Choroid plexus epithelial cell (primary cell): ENCODE data around the gene NACA2.
"Not testable (repeated sequence)": the region's sequence is repeated elsewhere in the genome, so short reads cannot be mapped to it uniquely, and the experiment has no call there.

ENCODE experiments used
- DNase-seq: peaks from one replicate; pipeline ENCODE4 v3.0.0-alpha.2; 2010; ENCODE audit warnings: low read depth
- H3K4me3 ChIP-seq: 2 replicates; pipeline ENCODE4 v1.5.1; 2011; ENCODE audit warnings: low read depth, mild to moderate bottlenecking, control low read depth, low read length, moderate library complexity
- CTCF ChIP-seq: conservative IDR thresholded peaks from 2 replicates; pipeline ENCODE4 v1.5.1; 2011; ENCODE audit warnings: low read depth, mild to moderate bottlenecking, control low read depth, inconsistent platforms, low read length, moderate library complexity

Gene NACA2

GRCh38 chr17:61593426-61593825, 2.4 kb upstream of the NACA2 start:
- DNase-seq: no peak
- TF ChIP-seq CTCF: no peak
- H3K4me3 ChIP-seq: no peak overlapping the region

- DNase-seq: no peak
- no peak for TF ChIP-seq CTCF
- no peak overlapping the region for H3K4me3 ChIP-seq
Measured at GRCh38 chr17:61591930-61592329, 911 bp upstream of the NACA2 start.

GRCh38 chr17:61589990-61590389, 1.0 kb downstream of the NACA2 start:
- TF ChIP-seq CTCF: no peak
- H3K4me3 ChIP-seq: no peak overlapping the region
- no peak for DNase-seq

- DNase-seq: no peak
- no peak for TF ChIP-seq CTCF
- no peak overlapping the region for H3K4me3 ChIP-seq
Measured at GRCh38 chr17:61587807-61588660, 3.0 kb downstream of the NACA2 start.

GRCh38 chr17:61587242-61587641, 3.8 kb downstream of the NACA2 start:
- TF ChIP-seq CTCF: no peak
- DNase-seq: no peak
- H3K4me3 ChIP-seq: no peak overlapping the region

GRCh38 chr17:61586622-61587021, 4.4 kb downstream of the NACA2 start:
- H3K4me3 ChIP-seq, DNase-seq: not testable (repeated sequence)

GRCh38 chr17:61586031-61586566, 4.9 kb downstream of the NACA2 start:
- DNase-seq: no peak
- no peak overlapping the region for H3K4me3 ChIP-seq
- no peak for TF ChIP-seq CTCF
